Spleen (tissue), 7 donors: ENCODE results near the gene UBLCP1.

ENCODE experiments used
- CTCF ChIP-seq, 11 experiments: fragments of 200-600 bp in 7 of 11; fragments of 450-650 bp in 4 of 11; sonication (generic) in 4 of 11; IDR thresholded peaks in 8 of 11; conservative IDR thresholded peaks in 3 of 11; 1 replicate in 7 of 11; 2 replicates in 4 of 11; pipeline versions ENCODE4 v1.4.0 to v1.8.0; 2016 to 2021; ENCODE audit warnings: antibody characterized with exemption in 11 of 11, inconsistent platforms in 4 of 11, mild to moderate bottlenecking in 1 of 11
- POLR2A ChIP-seq, 3 donors: fragments of 450-650 bp; IDR thresholded peaks; one replicate each; pipeline ENCODE4 v1.5.1; 2017; ENCODE audit warnings: antibody characterized with exemption in 3 of 3, mild to moderate bottlenecking in 1 of 3
- donor health status: DM: no; HTN: no; CAD: no; lungs with moderate emphysema.
- donor health status: DM: no; HTN: no; CAD: no.
- donor health status: DM: no; HTN: no; CAD: no.

GRCh38 chr5:159274676-159275075 is 11.6 kb downstream of the UBLCP1 start:
- TF ChIP-seq CTCF (IDR thresholded peaks at IDR 0.05 in 8 of 11, conservative IDR thresholded peaks at IDR 0.05 in 3 of 11) (no peak), POLR2A (IDR thresholded peaks at IDR 0.05) (no peak)
